Stomach (tissue), 4 donors: Measurements from ENCODE around the gene BCAS3.

Source experiments
- CTCF ChIP-seq, 7 experiments: fragments of 450-650 bp in 4 of 7; fragments of 200-600 bp in 3 of 7; sonication (generic) in 3 of 7; IDR thresholded peaks; one replicate each; pipeline ENCODE4 v1.5.1; 2016 to 2019; ENCODE audit warnings: antibody characterized with exemption in 7 of 7, control low read depth in 2 of 7, mild to moderate bottlenecking in 1 of 7
- EP300 ChIP-seq: sonication (generic); formaldehyde crosslinking; IDR thresholded peaks from one replicate; pipeline ENCODE4 v1.6.1; 2017; ENCODE audit warnings: antibody characterized with exemption
- POLR2A ChIP-seq, 4 donors: fragments of 450-650 bp; IDR thresholded peaks; one replicate each; pipeline ENCODE4 v1.6.1; 2016; ENCODE audit warnings: antibody characterized with exemption in 4 of 4, control low read depth in 2 of 4, mild to moderate bottlenecking in 1 of 4, moderate library complexity in 1 of 4
- POLR2AphosphoS5 ChIP-seq, 3 donors: sonication (generic); formaldehyde crosslinking; IDR thresholded peaks; one replicate each; pipeline ENCODE4 v1.6.1; 2016; ENCODE audit warnings: antibody characterized with exemption in 3 of 3

- no peak for TF ChIP-seq POLR2A (IDR thresholded peaks at IDR 0.05)
- no peak for TF ChIP-seq EP300
- TF ChIP-seq CTCF (IDR thresholded peaks at IDR 0.05): no peak
- TF ChIP-seq POLR2AphosphoS5 (IDR thresholded peaks at IDR 0.05): no peak
Measured at GRCh38 chr17:60744355-60744966, 66.8 kb downstream of the BCAS3 start.
